K562 (cell line): ENCODE measurements around the gene TMEM184A. TPM values are rescaled to one million over a fixed set of nuclear protein-coding genes. Genes with fewer than 3 reads are reported as not detected.

Experiments
- ARID1B ChIP-seq: fragments of 450-650 bp; IDR thresholded peaks from 2 replicates; pipeline ENCODE4 v1.6.1; 2016; ENCODE audit warnings: antibody characterized with exemption, mild to moderate bottlenecking, inconsistent platforms
- BHLHE40 ChIP-seq: IDR thresholded peaks from 2 replicates; pipeline ENCODE4 v1.6.1; 2011; ENCODE audit warnings: low read length, improper control_type of control experiment
- BRF1 ChIP-seq: IDR thresholded peaks from 3 replicates; pipeline ENCODE4 v1.6.1; 2011; ENCODE audit warnings: borderline replicate concordance, mild to moderate bottlenecking; ENCODE audit not compliant: insufficient read length; ENCODE audit errors: extremely low read depth
- C11orf30 ChIP-seq: fragments of 450-650 bp; IDR thresholded peaks from 2 replicates; pipeline ENCODE4 v1.6.1; 2016; ENCODE audit warnings: low read depth, mild to moderate bottlenecking
- CEBPG ChIP-seq, 3 experiments: fragments of 200-800 bp in 1 of 3; sonication (Bioruptor generic) in 1 of 3; sonication (generic) in 1 of 3; formaldehyde crosslinking in 1 of 3; IDR thresholded peaks in 2 of 3; conservative IDR thresholded peaks in 1 of 3; 2 replicates each; pipeline versions ENCODE4 v1.6.1 to v1.8.0; 2016 to 2022; ENCODE audit warnings: missing compliant biosample characterization in 2 of 3, missing genetic modification characterization in 2 of 3, mild to moderate bottlenecking in 1 of 3, missing genetic modification reagents in 1 of 3
- CXXC5 ChIP-seq: fragments of 250-450 bp; sonication (Bioruptor Pico); IDR thresholded peaks from 2 replicates; pipeline ENCODE4 v1.8.0; 2022; ENCODE audit warnings: inconsistent platforms, mild to moderate bottlenecking, moderate library complexity
- ETS2 ChIP-seq: IDR thresholded peaks from 2 replicates; pipeline ENCODE4 v1.6.1; 2016; ENCODE audit warnings: borderline replicate concordance, missing genetic modification characterization, mild to moderate bottlenecking, moderate library complexity, missing compliant biosample characterization; ENCODE audit not compliant: poor library complexity, severe bottlenecking
- FOXA1 ChIP-seq: fragments of 450-650 bp; IDR thresholded peaks from 2 replicates; pipeline ENCODE4 v1.6.1; 2016; ENCODE audit warnings: mild to moderate bottlenecking, borderline replicate concordance
- FOXA3 ChIP-seq, 2 experiments: fragments of 450-650 bp in 1 of 2; sonication (generic) in 1 of 2; formaldehyde crosslinking; IDR thresholded peaks in 1 of 2; conservative IDR thresholded peaks in 1 of 2; 2 replicates each; pipeline versions ENCODE4 v1.4.0 to v1.8.0; 2020 to 2022; ENCODE audit warnings: mild to moderate bottlenecking in 2 of 2, missing genetic modification reagents in 1 of 2
- FOXJ2 ChIP-seq: fragments of 200-800 bp; sonication (Bioruptor generic); IDR thresholded peaks from 2 replicates; pipeline ENCODE4 v1.6.1; 2016; ENCODE audit warnings: missing genetic modification characterization, missing compliant biosample characterization
- HMBOX1 ChIP-seq: sonication (generic); IDR thresholded peaks from 2 replicates; pipeline ENCODE4 v1.6.1; 2016
- LEF1 ChIP-seq: fragments of 450-650 bp; IDR thresholded peaks from 2 replicates; pipeline ENCODE4 v1.6.1; 2016; ENCODE audit warnings: mild to moderate bottlenecking
- NFIC ChIP-seq: fragments of 450-650 bp; IDR thresholded peaks from 2 replicates; pipeline ENCODE4 v1.6.1; 2017; ENCODE audit warnings: mild to moderate bottlenecking, inconsistent platforms
- RB1 ChIP-seq: fragments of 450-650 bp; IDR thresholded peaks from 2 replicates; pipeline ENCODE4 v1.6.1; 2017; ENCODE audit warnings: low read depth, mild to moderate bottlenecking
- RBBP5 ChIP-seq: fragments of 200-600 bp; sonication (generic); IDR thresholded peaks from 2 replicates; pipeline ENCODE4 v1.6.1; 2012; ENCODE audit warnings: borderline replicate concordance, mild to moderate bottlenecking, low read length, control low read depth, inconsistent platforms; ENCODE audit not compliant: insufficient read depth, poor library complexity, severe bottlenecking
- SAP30 ChIP-seq: fragments of 200-600 bp; sonication (generic); IDR thresholded peaks from 2 replicates; pipeline ENCODE4 v1.6.1; 2012; ENCODE audit warnings: borderline replicate concordance, low read depth, mild to moderate bottlenecking, moderate library complexity, low read length, control low read depth, inconsistent platforms; ENCODE audit not compliant: insufficient read depth, poor library complexity, severe bottlenecking
- SMARCA4 ChIP-seq: fragments of 450-650 bp; IDR thresholded peaks from 2 replicates; pipeline ENCODE4 v1.6.1; 2016
- SNAPC5 ChIP-seq: fragments of 250-450 bp; sonication (Bioruptor Pico); IDR thresholded peaks from 2 replicates; pipeline ENCODE4 v1.8.0; 2021; ENCODE audit warnings: moderate library complexity, mild to moderate bottlenecking, inconsistent platforms
- TEAD1 ChIP-seq, 2 experiments: fragments of 450-650 bp in 1 of 2; sonication (generic) in 1 of 2; formaldehyde crosslinking; IDR thresholded peaks; 2 replicates each; pipeline versions ENCODE4 v1.4.0 to v1.8.0; 2020 to 2022; ENCODE audit warnings: mild to moderate bottlenecking in 2 of 2, missing genetic modification reagents in 1 of 2
- TSC22D4 ChIP-seq: fragments of 450-650 bp; IDR thresholded peaks from 2 replicates; pipeline ENCODE4 v1.6.1; 2016; ENCODE audit warnings: missing genetic modification characterization, missing biosample characterization, control low read depth
- ZNF143 ChIP-seq: sonication (generic); formaldehyde crosslinking; IDR thresholded peaks from 2 replicates; pipeline ENCODE4 v1.9.0; 2022; ENCODE audit warnings: mild to moderate bottlenecking, missing genetic modification reagents
- ZNF436 ChIP-seq: fragments of 250-450, 450-650 bp; sonication (Bioruptor Pico); formaldehyde crosslinking; IDR thresholded peaks from 2 replicates; pipeline ENCODE4 v1.7.0; 2020; ENCODE audit warnings: mild to moderate bottlenecking
- ZNF561 ChIP-seq: fragments of 450-650 bp; formaldehyde crosslinking; conservative IDR thresholded peaks from 2 replicates; pipeline ENCODE4 v1.4.0; 2020; ENCODE audit warnings: mild to moderate bottlenecking, moderate library complexity
- ZNF740 ChIP-seq, 3 experiments: fragments of 200-800 bp in 1 of 3; sonication (Bioruptor generic) in 1 of 3; sonication (generic) in 1 of 3; formaldehyde crosslinking in 1 of 3; IDR thresholded peaks; 2 replicates each; pipeline versions ENCODE4 v1.6.1 to v1.8.0; 2016 to 2022; ENCODE audit warnings: mild to moderate bottlenecking in 2 of 3, missing compliant biosample characterization in 2 of 3, missing genetic modification characterization in 2 of 3, missing genetic modification reagents in 1 of 3
- ZZZ3 ChIP-seq: fragments of 450-650 bp; IDR thresholded peaks from 2 replicates; pipeline ENCODE4 v1.6.1; 2016; ENCODE audit warnings: antibody characterized with exemption, mild to moderate bottlenecking, moderate library complexity
- polyA plus RNA-seq, 8 experiments: library from polyadenylated mRNA; depleted of rRNA in 4 of 8; stranded (reverse) in 5 of 8; unstranded in 3 of 8; fragments of >200 nt; fragmentation: Nextera tagmentation in 2 of 8; fragmentation: Illumina TruSeq in 1 of 8; extraction: Ambion mirVana in 2 of 8; extraction: Trizol in 1 of 8; gene quantifications; 2 replicates each; pipeline versions ENCODE4 v1.2.1 to v1.2.3, GENCODE V29; 2011 to 2014; ENCODE audit warnings: inconsistent platforms in 1 of 8, missing spikeins in 1 of 8
- total RNA-seq, 7 experiments: library from RNA; depleted of rRNA in 6 of 7; stranded (reverse); fragments of >200 nt in 6 of 7; fragmentation: Illumina TruSeq in 2 of 7; extraction: Trizol in 2 of 7; gene quantifications; 2 replicates each; pipeline versions ENCODE4 v1.2.1 to v1.2.3, GENCODE V29; 2011 to 2021; ENCODE audit warnings: low replicate concordance in 1 of 7

The TMEM184A gene
- total and polyA plus RNA-seq, 9 of the 15 experiments (the other 6 are each of a cell fraction or from before 2014, with no cell fraction given), result 0.10 to 0.18 (median 0.11) TPM; not detected in 6

GRCh38 chr7:1536743-1537534, 19.1 kb downstream of the TMEM184A start (continued):
- TF ChIP-seq ZNF436 (CRISPR knock-in tag) (no peak), TEAD1 (CRISPR knock-in tag; IDR thresholded peaks at IDR 0.05) (peak; percentile 96 to 99), ZNF561 (no peak), ZZZ3 (no peak), FOXJ2 (tag) (no peak), BHLHE40 (peak; percentile 42), HMBOX1 (no peak), ZNF143 (no peak), ARID1B (peak; percentile 71), NFIC (no peak; the same call in 1 of the 2 replicates), LEF1 (no peak), SMARCA4 (peak; percentile 55), ZNF740 (CRISPR knock-in tag; IDR thresholded peaks at IDR 0.05) (no peak), ZNF740 (tag; IDR thresholded peaks at IDR 0.05) (no peak), FOXA1 (no peak), RB1 (no peak), SNAPC5 (CRISPR knock-in tag) (no peak), TSC22D4 (tag) (no peak), RBBP5 (peak; percentile 2), CEBPG (CRISPR knock-in tag; IDR thresholded peaks at IDR 0.05) (no peak), CEBPG (tag; conservative IDR thresholded peaks at IDR 0.05 in 1 of 2, IDR thresholded peaks at IDR 0.05 in 1 of 2) (no peak), SAP30 (no peak), ETS2 (tag) (no peak), C11orf30 (no peak), FOXA3 (CRISPR knock-in tag; conservative IDR thresholded peaks at IDR 0.05 in 1 of 2, IDR thresholded peaks at IDR 0.05 in 1 of 2) (peak; percentile 71 to 95), CXXC5 (peak; percentile 9; the same call in 1 of the 2 replicates), BRF1 (no peak)
